HG03097 (cell line): Measurements from ENCODE around the gene NCOA6.
"Not testable (repeated sequence)": the region's sequence is repeated elsewhere in the genome, so short reads cannot be mapped to it uniquely, and the experiment has no call there.

Source experiments
- ATAC-seq: cut with Tn5 transposase; IDR thresholded peaks from one replicate; pipeline ENCODE4 v1.9.1; 2021; ENCODE audit not compliant: unreplicated experiment, low FRiP score

Gene NCOA6

DNA sequence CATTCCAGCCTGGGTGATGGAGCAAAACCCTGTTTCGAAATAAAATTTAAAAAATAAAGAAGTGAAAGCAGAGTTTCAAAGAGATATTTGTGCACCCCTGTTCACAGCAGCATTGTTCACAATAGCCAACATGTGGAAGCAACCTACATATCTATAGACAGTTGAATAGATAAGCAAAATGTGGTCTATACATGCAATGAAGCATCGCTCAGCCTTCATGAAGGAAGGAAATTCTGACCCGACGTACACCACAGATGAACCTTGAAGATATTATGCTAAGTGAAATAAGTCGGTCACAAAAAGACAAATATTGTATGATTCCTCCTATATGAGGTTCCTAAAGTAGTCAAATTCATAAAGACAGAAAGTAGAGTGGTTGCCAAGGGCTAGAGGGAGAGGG is 6.5 kb upstream of the NCOA6 start:
- ATAC-seq = no peak

DNA sequence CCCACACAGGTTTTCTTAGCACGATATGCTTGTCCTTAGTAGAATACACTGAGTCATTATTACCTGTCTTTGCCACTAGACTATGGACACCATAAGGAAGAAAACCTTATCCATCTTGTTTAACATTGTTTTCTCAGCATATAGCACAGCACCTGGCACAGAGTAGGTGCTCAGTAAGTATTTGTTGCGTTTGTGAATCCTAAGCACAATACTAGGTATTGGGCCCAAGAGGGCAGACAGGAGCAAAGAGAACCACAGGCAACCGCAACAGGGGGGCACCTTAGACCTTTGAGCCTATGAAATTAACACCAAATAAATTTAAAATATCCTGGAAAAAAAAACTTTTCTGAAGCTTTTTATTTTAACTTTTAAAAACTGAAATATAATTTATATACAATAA is 3.7 kb upstream of the NCOA6 start:
- no peak for ATAC-seq

DNA sequence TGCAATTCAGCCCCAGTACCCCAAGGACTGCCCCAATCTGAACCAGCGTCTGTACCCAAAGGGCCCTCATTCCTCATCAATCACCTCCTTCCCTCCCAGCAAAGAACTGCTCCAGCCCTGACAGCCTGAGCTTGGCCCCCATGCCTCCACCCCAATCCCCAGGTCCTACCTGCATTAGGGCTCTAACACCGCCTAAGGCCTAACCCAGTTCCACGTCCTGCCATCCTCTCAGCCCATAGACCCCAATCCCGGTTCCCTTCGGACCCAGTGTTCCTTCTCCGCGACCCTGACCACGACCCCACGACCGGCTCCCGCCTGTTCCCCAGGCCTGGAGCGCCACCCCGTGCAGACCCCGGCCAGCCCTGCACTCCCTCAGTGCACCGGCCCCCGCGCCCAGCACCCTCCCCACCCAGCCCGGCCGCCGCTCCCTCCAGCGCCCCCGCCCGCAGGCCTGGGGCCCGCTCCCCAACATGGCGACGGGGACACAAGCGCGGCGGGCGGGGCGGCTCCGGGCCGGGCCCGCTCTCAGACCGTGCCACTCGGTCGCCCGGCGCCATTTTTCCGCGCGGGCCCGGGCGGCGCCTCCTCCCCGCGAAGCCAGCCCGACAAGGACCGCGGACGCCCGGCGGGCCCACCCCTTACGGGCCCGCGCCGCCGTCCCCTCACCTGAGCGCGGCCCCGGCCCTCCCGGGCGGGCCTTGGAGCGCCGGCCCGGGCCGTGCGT is 483 bp downstream of the NCOA6 start:
- peak; percentile 60 for ATAC-seq

DNA sequence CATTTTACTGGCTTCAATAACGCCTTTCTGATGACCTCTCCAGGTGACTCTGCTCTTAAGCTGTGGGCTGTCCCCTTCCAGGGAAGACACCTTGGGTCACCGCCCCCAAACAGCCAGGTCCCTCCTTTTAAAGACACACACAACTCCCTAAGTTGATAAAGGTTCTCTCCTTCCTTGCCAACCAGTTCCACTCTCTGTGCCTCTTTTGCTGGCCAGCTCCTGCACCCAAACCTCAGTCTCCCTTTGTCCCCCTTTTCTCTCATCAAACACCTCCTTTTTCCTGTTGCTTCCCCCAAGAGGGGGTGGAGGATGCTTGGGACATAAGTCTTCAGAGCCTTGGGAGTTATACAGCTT is 1.0 kb downstream of the NCOA6 start:
- peak; percentile 42 for ATAC-seq

DNA sequence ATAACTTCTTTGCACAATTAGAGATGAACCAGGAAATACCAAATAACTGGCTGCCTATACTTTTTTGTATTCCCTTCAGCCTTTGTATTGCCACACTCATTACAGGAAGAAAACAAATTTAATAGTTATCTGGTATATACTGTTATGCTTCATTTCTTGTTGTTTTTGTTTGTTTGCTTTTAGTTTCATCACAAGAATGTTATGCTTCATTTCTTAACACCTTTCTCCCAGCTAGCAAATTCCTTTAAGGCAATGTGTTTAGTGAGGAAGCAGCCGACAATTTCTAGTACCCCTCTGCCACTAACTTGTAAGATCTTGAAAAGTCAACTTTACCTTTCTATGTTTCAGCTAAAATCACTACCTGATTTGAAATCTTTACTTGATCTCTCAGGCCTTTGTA is 1.4 kb downstream of the NCOA6 start:
- no peak for ATAC-seq

DNA sequence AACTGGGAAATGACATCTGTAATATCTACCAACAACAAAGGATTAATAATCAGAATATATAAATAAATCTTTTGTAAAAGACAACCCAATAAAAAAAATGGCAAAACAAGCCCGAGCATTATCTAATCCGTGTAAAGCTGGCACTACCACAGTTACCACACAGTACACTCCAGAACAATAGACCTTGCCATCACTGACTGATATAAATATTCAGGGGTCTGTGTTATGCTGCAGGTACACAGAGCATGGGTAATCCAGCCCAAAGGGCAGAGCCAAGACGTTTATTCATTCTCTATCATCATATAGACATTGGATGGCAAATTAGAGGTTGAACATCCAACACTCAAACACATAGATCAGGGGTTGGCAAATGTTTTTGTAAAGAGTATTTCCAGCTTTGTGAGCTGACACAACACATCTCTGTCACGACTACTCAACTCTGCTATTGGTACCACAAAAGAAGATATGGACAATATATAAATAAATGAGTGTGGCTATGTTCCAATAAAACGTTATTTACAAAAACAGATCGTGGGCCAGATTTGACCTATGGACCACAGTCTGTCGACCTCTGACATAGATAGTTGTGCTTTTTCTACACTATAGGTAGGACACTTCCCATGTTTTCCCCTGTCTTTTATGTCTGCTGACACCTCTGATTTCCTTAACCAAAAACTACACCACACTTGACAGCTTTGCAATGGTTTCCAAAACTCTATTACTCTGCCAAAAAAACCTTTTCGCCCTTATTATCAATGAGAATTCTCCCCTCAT is 4.5 kb downstream of the NCOA6 start:
- no peak for ATAC-seq

DNA sequence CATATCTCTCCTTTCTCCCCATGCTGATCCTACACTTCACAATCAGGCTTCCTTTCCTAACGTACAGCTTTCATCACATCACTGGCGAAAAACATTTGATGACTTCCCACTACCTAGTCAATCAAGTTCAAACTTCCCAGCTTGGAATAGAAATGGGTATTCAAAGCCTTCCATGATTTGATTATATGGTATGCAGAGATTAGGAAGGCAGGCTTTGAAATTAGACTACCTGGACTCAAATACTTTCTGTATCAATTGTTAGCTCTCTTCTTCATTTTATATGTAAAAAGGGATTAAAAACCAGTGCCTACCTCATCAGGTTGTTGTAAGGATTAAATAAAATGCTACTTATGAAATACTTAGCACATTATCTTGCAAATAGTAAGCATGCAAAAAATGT is 7.7 kb downstream of the NCOA6 start:
- ATAC-seq = no peak

DNA sequence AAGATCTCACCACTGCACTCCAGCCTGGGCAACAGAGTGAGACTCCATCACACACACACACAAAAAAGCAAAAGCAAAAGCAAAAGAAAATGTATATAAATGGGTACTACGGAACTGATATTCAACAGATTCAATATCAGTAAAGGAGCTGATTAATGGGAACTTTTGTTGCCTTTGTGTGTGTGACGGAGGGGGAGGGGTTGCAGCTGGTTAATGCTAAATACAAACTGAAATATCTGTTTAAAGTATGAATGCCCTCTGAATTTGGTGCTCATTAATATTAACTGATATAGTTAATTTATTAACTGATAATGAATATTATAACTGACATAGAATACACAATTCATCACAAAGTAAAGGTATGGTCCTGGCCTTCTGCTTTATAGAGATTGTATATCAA is 8.4 kb downstream of the NCOA6 start:
- ATAC-seq = no peak

DNA sequence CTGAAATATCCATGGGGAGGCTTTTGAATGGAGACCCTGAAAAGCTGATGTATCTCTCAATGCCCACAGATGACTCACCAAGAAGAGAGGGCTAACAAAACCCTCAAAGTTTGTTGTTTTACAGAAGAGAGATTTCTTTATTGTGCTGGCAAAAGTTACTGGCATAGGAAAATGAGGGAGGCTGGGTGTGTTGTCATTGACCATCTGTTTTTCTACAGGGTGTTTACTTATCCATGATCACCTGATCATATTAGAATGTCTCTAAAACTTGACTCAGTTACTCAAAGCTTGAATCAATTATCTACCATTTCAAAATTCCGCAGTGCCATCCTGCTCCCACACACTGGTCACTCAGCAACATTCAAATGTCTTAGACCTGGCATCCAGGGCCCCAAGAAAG is 9.8 kb downstream of the NCOA6 start:
- ATAC-seq = no peak

DNA sequence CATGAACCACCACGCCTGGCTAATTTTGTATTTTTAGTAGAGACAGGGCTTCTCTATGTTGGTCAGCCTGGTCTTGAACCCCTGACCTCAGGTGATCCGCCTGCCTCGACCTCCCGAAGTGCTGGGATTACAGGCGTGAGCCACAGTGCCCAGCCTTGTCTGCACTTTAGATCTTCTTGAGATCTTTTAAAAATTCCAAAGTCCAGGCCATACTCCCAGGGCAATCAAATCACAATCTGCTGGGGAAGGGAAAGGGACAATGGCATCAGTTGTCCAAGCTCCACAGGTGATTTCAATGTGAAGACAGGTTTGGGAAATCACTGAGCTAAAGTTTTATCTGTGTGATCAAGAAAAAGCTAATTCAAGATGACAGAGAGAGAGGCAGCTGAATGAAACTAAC is 16.9 kb downstream of the NCOA6 start:
- no peak for ATAC-seq

DNA sequence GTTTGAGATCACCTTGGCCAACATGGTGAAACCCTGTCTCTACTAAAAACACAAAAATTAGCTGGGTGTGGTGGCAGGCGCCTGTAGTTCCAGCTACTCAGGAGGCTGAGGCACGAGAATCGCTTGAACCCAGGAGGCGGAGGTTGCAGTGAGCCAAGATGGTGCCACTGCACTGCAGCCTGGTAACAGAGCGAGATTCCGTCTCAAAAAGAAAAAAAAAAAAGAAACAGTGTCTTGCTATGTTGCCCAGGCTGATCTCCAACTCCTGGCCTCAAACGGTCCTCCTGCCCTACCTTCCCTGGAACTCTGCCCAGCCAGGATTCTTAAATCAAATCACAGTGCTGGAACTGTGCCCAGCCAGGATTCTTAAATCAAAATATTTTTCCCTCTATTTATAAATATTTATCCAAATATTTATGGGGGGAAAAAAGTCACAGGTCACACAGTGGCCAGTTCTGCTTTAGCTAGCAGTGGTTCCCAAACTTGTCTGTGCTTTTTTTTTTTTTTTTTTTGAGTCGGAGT is 17.4 kb downstream of the NCOA6 start:
- ATAC-seq = not testable (repeated sequence)

DNA sequence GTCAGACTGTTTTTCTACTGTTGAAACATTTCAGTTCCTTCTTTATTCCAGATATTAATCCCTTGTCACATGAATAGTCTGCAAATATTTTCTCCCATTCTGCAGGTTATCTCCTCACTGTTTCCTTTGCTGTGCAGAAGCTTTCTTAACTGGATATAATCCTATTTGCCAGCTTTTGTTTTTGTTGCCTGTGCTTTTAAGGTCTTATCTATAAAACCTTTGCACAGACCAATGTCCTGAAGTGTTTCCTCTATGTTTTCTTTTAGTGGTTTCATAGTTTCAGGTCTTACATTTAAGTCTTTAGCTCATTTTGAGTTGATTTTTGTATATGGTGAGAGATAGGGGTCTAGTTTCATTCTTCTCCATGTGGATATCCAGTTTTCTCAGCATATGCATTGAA is 19.2 kb downstream of the NCOA6 start:
- no peak for ATAC-seq

DNA sequence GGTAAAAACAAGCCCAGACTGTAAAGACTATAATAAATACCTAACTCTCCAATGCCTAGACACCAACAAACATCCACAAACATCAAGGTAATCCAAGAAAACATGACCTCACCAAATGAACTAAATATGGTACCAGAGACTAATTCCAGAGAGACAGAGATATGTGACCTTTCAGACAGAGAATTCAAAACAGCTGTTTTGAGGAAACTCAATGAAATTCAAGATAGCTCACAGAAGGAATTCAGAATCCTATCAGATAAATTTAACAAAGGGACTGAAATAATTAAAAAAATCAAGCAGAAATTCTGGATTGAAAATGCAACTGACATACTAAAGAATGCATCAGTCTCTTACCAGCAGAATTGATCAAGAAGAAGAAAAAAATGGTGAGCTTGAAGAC is 26.6 kb downstream of the NCOA6 start:
- no peak for ATAC-seq

DNA sequence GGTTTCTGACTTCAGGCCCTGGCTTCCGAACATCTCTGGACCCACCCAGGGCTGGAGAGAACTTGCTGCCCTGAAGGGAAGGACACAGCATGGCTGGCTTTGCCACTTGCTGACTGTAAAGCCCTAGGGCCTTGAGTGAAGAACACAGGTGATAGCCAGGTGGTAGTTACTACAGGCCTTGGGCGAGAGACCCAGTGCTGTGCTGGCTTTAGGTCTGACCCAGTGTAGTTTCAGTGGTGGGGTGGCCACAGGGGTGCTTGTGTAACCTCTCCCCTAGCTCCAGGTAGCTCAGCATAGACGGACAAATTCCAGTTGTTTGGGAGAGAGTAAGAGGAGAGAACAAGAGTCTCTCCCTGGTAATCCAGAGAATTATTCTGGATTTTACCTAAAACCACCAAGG is 27.1 kb downstream of the NCOA6 start:
- no peak for ATAC-seq

DNA sequence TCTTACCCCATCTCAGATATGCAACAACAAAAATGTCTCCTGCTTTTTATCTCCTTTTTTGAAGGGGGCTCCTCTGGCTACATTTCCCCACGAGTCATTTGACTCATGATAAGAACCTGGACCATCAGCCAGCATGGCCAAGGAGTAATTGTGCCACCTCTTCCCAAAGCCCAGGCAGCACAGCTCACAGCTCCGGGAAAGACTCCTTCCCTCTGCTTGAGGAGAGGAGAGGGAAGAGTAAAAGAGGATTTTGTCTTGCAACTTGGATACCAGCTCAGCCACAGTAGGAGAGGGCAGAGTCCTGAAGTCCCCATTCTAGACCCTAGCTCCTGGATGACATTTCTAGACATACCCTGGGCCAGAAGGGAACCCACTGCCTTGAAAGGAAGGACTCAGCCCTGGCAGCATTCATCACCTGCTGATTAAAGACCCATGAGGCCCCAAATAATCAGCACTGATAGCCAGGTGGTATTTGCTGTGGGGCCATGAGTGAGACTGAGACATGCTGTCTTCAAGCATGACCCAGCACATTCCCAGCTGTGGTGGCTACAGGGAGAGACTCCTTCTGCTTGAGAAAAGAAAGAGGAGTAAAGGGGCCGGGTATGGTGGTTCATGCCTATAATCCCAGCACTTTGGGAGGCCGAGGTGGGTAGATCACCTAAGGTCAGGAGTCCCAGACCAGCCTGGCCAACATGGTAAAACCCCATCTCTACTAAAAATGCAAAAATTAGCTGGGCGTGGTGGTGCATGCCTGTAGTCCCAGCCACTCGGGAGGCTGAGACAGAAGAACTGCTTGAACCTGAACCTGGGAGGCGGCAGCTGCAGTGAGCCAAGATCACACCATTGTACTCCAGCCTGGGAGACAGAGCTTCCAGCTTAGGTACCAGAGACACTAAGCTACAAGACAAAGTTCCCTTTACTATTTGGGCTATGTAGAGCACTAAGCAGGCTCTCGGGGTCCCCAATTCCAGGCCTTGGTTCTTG is 28.1 kb downstream of the NCOA6 start:
- no peak for ATAC-seq

DNA sequence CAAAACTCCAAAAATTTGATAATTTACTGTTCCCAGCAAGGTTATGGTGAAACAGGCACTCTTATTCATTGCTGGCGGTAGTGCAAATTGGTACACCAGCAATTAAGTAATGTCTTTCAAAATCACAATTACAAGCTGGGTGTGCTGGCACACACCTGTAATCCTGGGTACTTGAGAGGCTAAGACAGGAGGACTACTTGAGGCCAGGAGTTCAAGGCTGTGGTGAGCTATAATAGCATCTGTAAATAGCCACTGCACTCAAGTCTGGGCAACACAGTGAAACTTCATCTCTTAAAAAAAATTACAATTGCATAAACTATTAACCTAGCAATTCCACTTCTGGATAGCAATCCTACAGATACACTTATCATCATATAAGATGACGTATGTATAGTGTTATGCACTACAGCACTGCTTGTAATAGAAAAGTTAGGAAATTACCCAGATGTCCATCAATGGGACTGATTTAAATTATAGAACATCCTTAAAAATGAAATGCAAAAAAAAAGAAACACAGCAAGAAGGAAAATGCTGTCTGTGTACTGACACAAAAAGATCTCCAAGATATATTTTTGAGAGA is 31.4 kb downstream of the NCOA6 start:
- ATAC-seq = no peak

DNA sequence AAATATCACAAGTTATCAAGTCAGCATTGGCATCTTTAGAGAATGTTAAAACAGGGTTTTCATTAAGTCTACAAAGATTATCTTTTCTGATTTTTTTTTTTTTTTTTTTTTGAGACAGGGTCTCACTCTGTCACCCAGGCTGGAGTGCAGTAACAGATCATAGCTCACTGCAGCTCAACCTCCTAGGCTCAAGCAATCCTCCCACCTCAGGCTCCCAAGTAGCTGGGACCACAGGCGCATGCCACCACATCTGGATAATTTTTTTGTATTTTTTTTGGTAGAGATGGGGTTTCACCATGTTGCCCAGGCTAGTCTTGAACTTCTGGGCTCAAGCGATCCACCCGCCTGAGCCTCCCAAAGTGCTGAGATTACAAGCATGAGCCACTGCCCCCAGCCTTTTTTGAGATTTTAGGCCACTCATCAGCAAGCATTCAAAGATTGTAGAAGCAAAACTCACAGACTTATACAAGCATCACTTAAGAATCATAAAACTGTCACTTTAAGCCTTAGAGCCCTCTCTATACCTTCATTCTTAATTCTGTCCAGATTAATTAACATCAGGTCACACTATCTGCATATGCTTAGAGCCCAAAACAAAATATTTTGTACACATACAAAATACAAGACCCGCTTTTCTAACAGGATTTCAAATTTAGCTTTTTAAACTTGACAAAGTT is 32.6 kb downstream of the NCOA6 start:
- ATAC-seq = no peak

DNA sequence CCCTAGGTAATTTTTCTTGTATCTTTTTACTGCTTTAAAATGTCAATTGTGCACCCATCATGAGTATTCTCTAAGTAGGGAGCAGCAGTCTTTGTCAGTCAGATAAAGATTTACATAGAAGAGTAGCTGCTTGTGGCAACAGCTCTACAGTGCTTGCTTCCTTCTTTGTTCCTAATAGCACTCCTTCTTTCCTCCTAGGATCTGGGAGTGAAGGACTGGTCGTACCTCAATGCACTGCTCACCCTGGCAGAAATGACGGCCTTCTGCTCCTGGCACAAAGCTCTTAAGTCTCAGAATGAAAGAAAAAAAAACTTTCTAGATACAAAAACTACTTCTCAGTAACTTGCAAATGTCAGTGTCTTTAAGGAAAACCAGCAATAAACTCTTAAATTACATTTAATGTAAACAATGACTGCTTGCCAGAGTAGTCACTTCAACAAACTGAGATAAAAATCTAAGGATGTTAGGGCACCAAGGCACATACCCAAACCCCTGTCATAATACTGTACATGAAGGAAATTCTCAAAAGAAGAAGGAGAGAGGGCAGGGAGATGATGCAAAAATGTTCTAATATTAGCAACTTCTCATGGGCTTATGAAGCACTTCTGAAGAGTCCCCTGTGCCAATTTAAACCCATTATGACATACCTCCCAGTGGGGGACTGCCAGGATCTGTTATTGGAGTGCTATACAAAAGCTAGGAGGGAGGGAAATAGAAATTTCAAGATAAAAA is 34.0 kb downstream of the NCOA6 start:
- ATAC-seq = no peak

DNA sequence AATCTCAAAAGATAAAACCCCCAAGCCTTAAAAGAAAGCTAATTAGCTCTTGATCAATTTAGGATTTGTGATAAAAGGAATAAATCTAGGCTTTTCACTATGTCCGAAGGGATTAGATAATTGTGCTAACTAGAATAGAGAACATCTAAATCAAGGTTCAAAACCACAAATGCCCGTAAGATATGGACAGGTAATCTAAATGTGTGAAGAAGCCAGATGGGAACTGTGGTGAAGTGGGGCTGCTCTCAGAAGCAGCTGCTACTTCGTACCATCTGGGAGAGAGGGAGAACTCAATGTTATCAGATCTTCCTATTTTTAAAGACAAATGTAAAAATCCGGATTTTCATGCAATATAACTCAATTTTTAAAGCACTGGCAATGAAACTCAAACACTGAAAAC is 44.2 kb downstream of the NCOA6 start:
- no peak for ATAC-seq
